AG09309 (cell line): ENCODE results near the gene SLC44A3.
A peak's percentile ranks its signal among the peaks of the same experiment; 100 is the strongest.

Experiments used
- DNase-seq: peaks from one replicate; pipeline ENCODE4 v3.0.0-alpha.2; 2010; ENCODE audit warnings: low read depth
- H3K4me3 ChIP-seq: 2 replicates; pipeline ENCODE4 v1.5.1; 2011; ENCODE audit warnings: mild to moderate bottlenecking, low read depth, low read length, moderate library complexity; ENCODE audit not compliant: control insufficient read depth
- TF ChIP-seq, protein P1 (sequence below): IDR thresholded peaks from 2 replicates; pipeline ENCODE4 v1.5.1; 2011; ENCODE audit warnings: mild to moderate bottlenecking, low read depth, low read length, inconsistent platforms; ENCODE audit not compliant: insufficient read depth, control insufficient read depth; ENCODE audit errors: missing control alignments

Gene SLC44A3

DNA sequence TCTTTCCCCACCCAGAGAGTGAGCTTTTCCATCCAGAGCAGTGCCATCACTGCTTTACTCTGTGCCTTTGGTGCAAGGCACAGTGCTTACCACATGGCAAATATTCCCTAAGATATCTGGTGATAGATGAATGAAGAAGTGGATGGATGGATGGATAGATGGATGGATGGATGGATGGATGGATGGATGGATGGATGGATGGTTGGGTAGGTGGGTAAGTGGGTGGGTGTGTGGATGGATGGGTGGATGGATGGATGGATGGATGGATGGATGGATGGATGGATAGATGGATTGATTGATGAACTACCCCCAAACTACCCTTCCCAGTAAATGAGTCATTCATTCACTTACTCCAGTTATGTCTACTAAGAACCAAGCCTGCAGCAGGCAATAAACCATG lies 42.9 kb upstream of the SLC44A3 start:
- H3K4me3 ChIP-seq: no peak overlapping the region
- DNase-seq: no peak
- TF ChIP-seq, protein P1, sequence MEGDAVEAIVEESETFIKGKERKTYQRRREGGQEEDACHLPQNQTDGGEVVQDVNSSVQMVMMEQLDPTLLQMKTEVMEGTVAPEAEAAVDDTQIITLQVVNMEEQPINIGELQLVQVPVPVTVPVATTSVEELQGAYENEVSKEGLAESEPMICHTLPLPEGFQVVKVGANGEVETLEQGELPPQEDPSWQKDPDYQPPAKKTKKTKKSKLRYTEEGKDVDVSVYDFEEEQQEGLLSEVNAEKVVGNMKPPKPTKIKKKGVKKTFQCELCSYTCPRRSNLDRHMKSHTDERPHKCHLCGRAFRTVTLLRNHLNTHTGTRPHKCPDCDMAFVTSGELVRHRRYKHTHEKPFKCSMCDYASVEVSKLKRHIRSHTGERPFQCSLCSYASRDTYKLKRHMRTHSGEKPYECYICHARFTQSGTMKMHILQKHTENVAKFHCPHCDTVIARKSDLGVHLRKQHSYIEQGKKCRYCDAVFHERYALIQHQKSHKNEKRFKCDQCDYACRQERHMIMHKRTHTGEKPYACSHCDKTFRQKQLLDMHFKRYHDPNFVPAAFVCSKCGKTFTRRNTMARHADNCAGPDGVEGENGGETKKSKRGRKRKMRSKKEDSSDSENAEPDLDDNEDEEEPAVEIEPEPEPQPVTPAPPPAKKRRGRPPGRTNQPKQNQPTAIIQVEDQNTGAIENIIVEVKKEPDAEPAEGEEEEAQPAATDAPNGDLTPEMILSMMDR: no peak

GRCh38 chr1:94778808-94779207 lies 41.3 kb upstream of the SLC44A3 start:
- no peak for DNase-seq
- no peak overlapping the region for H3K4me3 ChIP-seq

GRCh38 chr1:94783342-94784189 lies 36.6 kb upstream of the SLC44A3 start:
- TF ChIP-seq, protein P1: no peak
- H3K4me3 ChIP-seq: no peak overlapping the region
- peak; percentile 90 for DNase-seq

More at GRCh38 chr1:94778808-94779207, 41.3 kb upstream of the SLC44A3 start:
- TF ChIP-seq, protein P1: no peak

DNA sequence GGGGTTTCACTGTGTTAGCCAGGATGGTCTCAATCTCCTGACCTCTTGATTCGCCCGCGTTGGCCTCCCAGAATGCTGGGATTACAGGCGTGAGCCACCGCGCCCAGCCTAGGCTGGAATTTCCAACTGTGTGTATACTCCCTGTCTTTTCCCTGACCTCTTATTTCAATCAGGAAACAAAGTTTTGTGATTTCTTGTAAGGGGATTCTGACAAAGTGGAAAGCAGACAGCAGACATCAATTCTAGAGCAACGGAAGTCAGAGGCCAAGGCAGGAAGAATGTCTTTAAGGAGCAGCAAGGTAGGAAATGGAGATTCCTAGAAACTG lies 36.0 kb upstream of the SLC44A3 start:
- H3K4me3 ChIP-seq: no peak overlapping the region
- no peak for DNase-seq
- TF ChIP-seq, protein P1: no peak

DNA sequence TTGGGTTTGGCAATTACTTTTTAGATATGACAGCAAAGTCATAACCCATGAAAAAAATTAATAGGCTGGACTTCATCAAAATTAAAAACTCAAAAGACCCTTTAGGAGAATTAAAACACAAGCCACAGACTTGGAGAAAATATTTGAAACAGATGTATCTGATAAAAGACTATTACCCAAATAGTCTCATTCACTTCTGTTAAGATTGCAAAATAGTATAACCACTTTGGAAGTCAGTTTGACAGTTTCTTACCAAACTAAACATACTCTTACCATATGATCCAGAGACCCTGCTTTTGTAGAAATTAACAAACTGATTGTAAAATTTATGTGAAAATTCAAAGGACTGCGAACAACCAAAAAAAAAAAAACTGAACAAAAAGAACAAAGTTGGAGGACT lies 32.5 kb upstream of the SLC44A3 start:
- no peak for DNase-seq
- no peak overlapping the region for H3K4me3 ChIP-seq
- TF ChIP-seq, protein P1: no peak

DNA sequence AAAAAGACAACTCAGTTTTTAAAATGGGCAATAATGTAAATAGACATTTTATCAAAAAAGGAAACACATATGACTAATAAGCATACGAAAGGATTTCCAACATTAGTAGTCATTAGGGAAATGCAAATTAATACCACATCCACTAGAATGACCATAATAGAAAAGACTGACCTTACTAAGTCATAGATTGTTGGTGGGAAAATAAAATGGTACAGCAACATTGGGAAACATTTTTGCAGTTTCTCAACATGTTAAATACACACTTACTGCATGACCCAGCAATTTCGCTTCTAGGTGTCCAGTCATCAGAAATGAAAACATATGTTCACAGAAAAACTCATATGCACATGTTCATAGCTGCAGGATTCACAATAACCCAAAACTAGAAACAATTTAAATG lies 29.9 kb upstream of the SLC44A3 start:
- TF ChIP-seq, protein P1: no peak
- DNase-seq: no peak

More for the DNA sequence above, 29.9 kb upstream of the SLC44A3 start:
- no peak overlapping the region for H3K4me3 ChIP-seq
